Testis (tissue), 2 donors: ENCODE data around the gene ATP11C.

Experiments used
- CTCF ChIP-seq, 3 experiments: fragments of 450-650 bp in 2 of 3; fragments of 200-600 bp in 1 of 3; sonication (generic) in 1 of 3; IDR thresholded peaks; one replicate each; pipeline ENCODE4 v1.5.1; 2016 to 2019; ENCODE audit warnings: antibody characterized with exemption in 3 of 3, mild to moderate bottlenecking in 2 of 3, moderate library complexity in 1 of 3
- POLR2A ChIP-seq: fragments of 450-650 bp; IDR thresholded peaks from one replicate; pipeline ENCODE4 v1.6.1; 2017; ENCODE audit warnings: antibody characterized with exemption, mild to moderate bottlenecking, moderate library complexity

GRCh38 chrX:139931646-139932072 lies 1.2 kb downstream of the ATP11C start:
- no peak for TF ChIP-seq CTCF (IDR thresholded peaks at IDR 0.05)
- no peak for TF ChIP-seq POLR2A
